HG02884 (cell line): ENCODE data around the gene DOK5.

Source experiments
- ATAC-seq: cut with Tn5 transposase; IDR thresholded peaks from one replicate; pipeline ENCODE4 v1.9.1; 2021; ENCODE audit warnings: mild to moderate bottlenecking, moderate library complexity; ENCODE audit not compliant: unreplicated experiment

DOK5 gene

GRCh38 chr20:54681869-54682268 lies 206.5 kb downstream of the DOK5 start:
- no peak for ATAC-seq

GRCh38 chr20:54688476-54688875 lies 213.1 kb downstream of the DOK5 start:
- ATAC-seq = no peak

GRCh38 chr20:54690323-54690722 lies 214.9 kb downstream of the DOK5 start:
- ATAC-seq = no peak

- no peak for ATAC-seq
These were observed 215.9 kb downstream of the DOK5 start for GRCh38 chr20:54691327-54691726.

DNA sequence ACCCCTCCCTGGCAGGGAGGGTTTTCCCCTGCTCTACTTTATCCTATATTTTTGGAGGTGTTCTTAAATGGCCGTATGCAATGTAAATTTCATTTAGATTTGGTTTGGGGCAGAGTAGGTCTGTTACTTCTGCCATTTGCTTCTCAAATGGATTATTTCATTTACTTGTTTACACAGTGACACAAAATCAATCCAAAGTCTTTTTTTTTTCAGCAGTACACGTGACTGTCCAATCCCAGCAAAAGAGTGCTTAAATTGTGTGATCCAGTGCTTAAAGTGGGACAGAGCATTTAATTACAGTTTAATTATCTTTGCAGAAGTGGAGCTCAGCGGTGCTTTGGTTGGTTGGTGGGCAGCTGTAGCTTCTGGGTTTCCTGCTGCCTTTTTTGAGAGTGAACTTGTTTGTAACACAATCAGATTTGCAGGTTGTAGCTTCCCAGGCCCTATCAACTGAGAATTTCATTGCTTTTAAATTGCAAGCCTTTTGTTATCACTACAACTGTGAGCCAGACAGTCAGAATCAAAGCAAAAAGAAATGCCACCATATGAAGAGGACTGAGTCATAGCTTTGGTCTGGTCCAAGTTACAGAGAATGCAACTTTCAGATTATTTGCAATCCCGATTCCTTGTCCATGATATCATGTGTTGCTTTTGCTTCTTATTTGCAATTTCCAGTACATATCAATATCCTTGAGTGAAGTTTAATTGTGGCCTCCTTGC lies 216.9 kb downstream of the DOK5 start:
- no peak for ATAC-seq

DNA sequence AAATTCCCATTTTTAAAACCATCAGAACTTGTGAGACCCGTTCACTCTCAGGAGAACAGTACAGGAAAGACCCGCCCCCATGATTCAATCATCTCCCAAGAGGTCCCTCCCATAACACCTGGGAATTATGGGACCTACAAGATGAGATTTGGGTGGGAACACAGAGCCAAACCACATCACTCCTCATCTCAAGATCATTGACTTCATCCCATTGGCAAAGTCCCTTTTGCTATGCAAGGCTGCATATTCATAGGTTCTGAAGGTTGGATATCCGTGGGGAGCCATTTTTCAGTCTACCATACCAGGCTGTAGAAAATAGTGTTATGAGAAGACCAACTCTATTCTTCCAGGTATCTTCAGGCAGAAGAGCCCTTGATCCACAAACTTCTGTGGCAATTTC lies 219.1 kb downstream of the DOK5 start:
- no peak for ATAC-seq

GRCh38 chr20:54698373-54698772 lies 223.0 kb downstream of the DOK5 start:
- no peak for ATAC-seq
